ENCODE measurements around the gene NDUFS7. TPM values are rescaled to one million over a fixed set of nuclear protein-coding genes. Genes with fewer than 3 reads are reported as not detected.

The NDUFS7 gene
- total RNA-seq, 1 donor from 2014 or later, result 76.7 TPM

- Histone ChIP-seq H3K4me1 (peaks cover 3% of the 10 kb centered on the region), H3K4me3 (no peak overlapping the region), H3K27me3 (ENCODE audit: low read depth) (peaks cover 6% of the 10 kb centered on the region), H3K27ac (no peak overlapping the region), H3K36me3 (peaks cover 39% of the 10 kb centered on the region), H3K9me3 (no peaks in the 10 kb centered on the region)
- intact Hi-C loops (cut with DNase I), result no loop called here
- no peak for ATAC-seq
- DNase-seq, result no peak
- TF ChIP-seq CTCF (IDR thresholded peaks at IDR 0.05), result no peak
These were observed 11.7 kb downstream of the NDUFS7 start for GRCh38 chr19:1395194-1396018.

- H3K27ac ChIP-seq, result no peak overlapping the region
These were observed 12.5 kb downstream of the NDUFS7 start for GRCh38 chr19:1396019-1396767.

GRCh38 chr19:1396768-1397679, 13.3 kb downstream of the NDUFS7 start:
- intact Hi-C loops (cut with DNase I), result no loop called here
- H3K27ac ChIP-seq, result no peak overlapping the region
- ATAC-seq (no peak), DNase-seq (no peak)
- H3K36me3 ChIP-seq, result peaks cover 23% of the 10 kb centered on the region
- no peak overlapping the region for H3K4me3 ChIP-seq
- peaks cover 16% of the 10 kb centered on the region for H3K27me3 ChIP-seq (ENCODE audit: low read depth)
- no peaks in the 10 kb centered on the region for H3K9me3 ChIP-seq
- TF ChIP-seq CTCF (IDR thresholded peaks at IDR 0.05), result no peak
- H3K4me1 ChIP-seq, result peaks cover 16% of the 10 kb centered on the region

More at GRCh38 chr19:1396019-1396767, 12.5 kb downstream of the NDUFS7 start:
- Histone ChIP-seq H3K4me1 (peaks cover 11% of the 10 kb centered on the region), H3K9me3 (no peaks in the 10 kb centered on the region), H3K4me3 (no peak overlapping the region), H3K36me3 (peaks cover 31% of the 10 kb centered on the region), H3K27me3 (ENCODE audit: low read depth) (peaks cover 14% of the 10 kb centered on the region)
- DNase-seq (no peak), ATAC-seq (no peak)
- TF ChIP-seq CTCF (IDR thresholded peaks at IDR 0.05), result no peak
- intact Hi-C loops (cut with DNase I), result no loop called here

- TF ChIP-seq CTCF (IDR thresholded peaks at IDR 0.05), result no peak
- H3K27ac ChIP-seq, result no peak overlapping the region
- peaks cover 25% of the 10 kb centered on the region for H3K27me3 ChIP-seq (ENCODE audit: low read depth)
- ATAC-seq (no peak), DNase-seq (no peak)
- H3K9me3 ChIP-seq, result no peaks in the 10 kb centered on the region
- intact Hi-C loops (cut with DNase I), result no loop called here
- peaks cover 15% of the 10 kb centered on the region for H3K36me3 ChIP-seq
- no peak overlapping the region for H3K4me3 ChIP-seq
- H3K4me1 ChIP-seq, result peaks cover 24% of the 10 kb centered on the region
These were observed 14.1 kb downstream of the NDUFS7 start for GRCh38 chr19:1397838-1398237.

GRCh38 chr19:1399079-1399478, 15.4 kb downstream of the NDUFS7 start:
- no peak for TF ChIP-seq CTCF (IDR thresholded peaks at IDR 0.05)
- Histone ChIP-seq H3K27me3 (ENCODE audit: low read depth) (peaks cover 29% of the 10 kb centered on the region), H3K36me3 (peaks cover 2% of the 10 kb centered on the region), H3K4me1 (peaks cover 26% of the 10 kb centered on the region), H3K27ac (no peak overlapping the region), H3K4me3 (no peak overlapping the region), H3K9me3 (no peaks in the 10 kb centered on the region)
- DNase-seq, result no peak
- ATAC-seq, result no peak
- intact Hi-C loops (cut with DNase I), result no loop called here
